Measurements from ENCODE around the gene RPS5. TPM values are rescaled to one million over a fixed set of nuclear protein-coding genes. Genes with fewer than 3 reads are reported as not detected.
A peak's percentile ranks its signal among the peaks of the same experiment; 100 is the strongest.

RPS5 gene
- total and polyA plus RNA-seq, 9 of the 15 experiments (the other 6 are each of a cell fraction or from before 2014, with no cell fraction given) = 1,228 to 3,570 (median 2,484) TPM

DNA sequence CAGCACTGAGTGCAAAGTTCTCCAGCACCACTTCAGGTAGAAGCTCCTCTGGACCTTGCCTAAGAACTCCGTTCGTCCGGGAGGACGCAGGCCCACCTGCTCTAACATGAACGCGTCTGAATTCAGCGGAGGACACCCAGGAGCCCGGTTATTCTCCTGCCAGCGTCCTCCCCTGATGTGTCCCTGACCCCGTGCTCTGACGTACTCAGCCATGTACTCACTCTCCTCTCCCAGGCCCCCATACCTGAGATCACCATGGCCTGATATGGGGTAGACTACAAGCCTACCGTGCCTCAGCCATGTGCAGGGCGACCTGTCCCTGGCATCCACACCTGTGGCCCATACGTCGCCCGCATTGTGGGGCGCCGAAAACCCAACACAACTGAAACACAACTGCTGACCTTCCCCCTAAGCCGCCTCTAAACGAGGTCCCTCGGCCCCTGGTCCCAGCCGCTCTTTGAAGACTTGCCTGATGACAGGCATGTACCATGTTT, 20.6 kb downstream of the RPS5 start (continued):
- TF ChIP-seq MYC (IDR thresholded peaks at IDR 0.05; ENCODE audit: low read depth, low read length) = peak; percentile 51; the same call in 1 of the 2 replicates
- no peak; the same call in 1 of the 2 replicates for TF ChIP-seq MYC (CRISPR knock-in tag; IDR thresholded peaks at IDR 0.05; ENCODE audit: borderline replicate concordance, low read depth)
- 0 out of 2 replicates have a peak, but pooled peaks have one; percentile 15 for TF ChIP-seq ARID2 (IDR thresholded peaks at IDR 0.05)
- TF ChIP-seq MBD2 (IDR thresholded peaks at IDR 0.05; ENCODE audit: borderline replicate concordance, low read depth) = no peak
- TF ChIP-seq NFRKB (IDR thresholded peaks at IDR 0.05; ENCODE audit: low read depth) = 0 out of 2 replicates have a peak, but pooled peaks have one; percentile 46
- TF ChIP-seq, protein P1, sequence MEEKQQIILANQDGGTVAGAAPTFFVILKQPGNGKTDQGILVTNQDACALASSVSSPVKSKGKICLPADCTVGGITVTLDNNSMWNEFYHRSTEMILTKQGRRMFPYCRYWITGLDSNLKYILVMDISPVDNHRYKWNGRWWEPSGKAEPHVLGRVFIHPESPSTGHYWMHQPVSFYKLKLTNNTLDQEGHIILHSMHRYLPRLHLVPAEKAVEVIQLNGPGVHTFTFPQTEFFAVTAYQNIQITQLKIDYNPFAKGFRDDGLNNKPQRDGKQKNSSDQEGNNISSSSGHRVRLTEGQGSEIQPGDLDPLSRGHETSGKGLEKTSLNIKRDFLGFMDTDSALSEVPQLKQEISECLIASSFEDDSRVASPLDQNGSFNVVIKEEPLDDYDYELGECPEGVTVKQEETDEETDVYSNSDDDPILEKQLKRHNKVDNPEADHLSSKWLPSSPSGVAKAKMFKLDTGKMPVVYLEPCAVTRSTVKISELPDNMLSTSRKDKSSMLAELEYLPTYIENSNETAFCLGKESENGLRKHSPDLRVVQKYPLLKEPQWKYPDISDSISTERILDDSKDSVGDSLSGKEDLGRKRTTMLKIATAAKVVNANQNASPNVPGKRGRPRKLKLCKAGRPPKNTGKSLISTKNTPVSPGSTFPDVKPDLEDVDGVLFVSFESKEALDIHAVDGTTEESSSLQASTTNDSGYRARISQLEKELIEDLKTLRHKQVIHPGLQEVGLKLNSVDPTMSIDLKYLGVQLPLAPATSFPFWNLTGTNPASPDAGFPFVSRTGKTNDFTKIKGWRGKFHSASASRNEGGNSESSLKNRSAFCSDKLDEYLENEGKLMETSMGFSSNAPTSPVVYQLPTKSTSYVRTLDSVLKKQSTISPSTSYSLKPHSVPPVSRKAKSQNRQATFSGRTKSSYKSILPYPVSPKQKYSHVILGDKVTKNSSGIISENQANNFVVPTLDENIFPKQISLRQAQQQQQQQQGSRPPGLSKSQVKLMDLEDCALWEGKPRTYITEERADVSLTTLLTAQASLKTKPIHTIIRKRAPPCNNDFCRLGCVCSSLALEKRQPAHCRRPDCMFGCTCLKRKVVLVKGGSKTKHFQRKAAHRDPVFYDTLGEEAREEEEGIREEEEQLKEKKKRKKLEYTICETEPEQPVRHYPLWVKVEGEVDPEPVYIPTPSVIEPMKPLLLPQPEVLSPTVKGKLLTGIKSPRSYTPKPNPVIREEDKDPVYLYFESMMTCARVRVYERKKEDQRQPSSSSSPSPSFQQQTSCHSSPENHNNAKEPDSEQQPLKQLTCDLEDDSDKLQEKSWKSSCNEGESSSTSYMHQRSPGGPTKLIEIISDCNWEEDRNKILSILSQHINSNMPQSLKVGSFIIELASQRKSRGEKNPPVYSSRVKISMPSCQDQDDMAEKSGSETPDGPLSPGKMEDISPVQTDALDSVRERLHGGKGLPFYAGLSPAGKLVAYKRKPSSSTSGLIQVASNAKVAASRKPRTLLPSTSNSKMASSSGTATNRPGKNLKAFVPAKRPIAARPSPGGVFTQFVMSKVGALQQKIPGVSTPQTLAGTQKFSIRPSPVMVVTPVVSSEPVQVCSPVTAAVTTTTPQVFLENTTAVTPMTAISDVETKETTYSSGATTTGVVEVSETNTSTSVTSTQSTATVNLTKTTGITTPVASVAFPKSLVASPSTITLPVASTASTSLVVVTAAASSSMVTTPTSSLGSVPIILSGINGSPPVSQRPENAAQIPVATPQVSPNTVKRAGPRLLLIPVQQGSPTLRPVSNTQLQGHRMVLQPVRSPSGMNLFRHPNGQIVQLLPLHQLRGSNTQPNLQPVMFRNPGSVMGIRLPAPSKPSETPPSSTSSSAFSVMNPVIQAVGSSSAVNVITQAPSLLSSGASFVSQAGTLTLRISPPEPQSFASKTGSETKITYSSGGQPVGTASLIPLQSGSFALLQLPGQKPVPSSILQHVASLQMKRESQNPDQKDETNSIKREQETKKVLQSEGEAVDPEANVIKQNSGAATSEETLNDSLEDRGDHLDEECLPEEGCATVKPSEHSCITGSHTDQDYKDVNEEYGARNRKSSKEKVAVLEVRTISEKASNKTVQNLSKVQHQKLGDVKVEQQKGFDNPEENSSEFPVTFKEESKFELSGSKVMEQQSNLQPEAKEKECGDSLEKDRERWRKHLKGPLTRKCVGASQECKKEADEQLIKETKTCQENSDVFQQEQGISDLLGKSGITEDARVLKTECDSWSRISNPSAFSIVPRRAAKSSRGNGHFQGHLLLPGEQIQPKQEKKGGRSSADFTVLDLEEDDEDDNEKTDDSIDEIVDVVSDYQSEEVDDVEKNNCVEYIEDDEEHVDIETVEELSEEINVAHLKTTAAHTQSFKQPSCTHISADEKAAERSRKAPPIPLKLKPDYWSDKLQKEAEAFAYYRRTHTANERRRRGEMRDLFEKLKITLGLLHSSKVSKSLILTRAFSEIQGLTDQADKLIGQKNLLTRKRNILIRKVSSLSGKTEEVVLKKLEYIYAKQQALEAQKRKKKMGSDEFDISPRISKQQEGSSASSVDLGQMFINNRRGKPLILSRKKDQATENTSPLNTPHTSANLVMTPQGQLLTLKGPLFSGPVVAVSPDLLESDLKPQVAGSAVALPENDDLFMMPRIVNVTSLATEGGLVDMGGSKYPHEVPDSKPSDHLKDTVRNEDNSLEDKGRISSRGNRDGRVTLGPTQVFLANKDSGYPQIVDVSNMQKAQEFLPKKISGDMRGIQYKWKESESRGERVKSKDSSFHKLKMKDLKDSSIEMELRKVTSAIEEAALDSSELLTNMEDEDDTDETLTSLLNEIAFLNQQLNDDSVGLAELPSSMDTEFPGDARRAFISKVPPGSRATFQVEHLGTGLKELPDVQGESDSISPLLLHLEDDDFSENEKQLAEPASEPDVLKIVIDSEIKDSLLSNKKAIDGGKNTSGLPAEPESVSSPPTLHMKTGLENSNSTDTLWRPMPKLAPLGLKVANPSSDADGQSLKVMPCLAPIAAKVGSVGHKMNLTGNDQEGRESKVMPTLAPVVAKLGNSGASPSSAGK (IDR thresholded peaks at IDR 0.05) = peak; percentile 72
- TF ChIP-seq, protein P2, sequence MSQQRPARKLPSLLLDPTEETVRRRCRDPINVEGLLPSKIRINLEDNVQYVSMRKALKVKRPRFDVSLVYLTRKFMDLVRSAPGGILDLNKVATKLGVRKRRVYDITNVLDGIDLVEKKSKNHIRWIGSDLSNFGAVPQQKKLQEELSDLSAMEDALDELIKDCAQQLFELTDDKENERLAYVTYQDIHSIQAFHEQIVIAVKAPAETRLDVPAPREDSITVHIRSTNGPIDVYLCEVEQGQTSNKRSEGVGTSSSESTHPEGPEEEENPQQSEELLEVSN (IDR thresholded peaks at IDR 0.05; ENCODE audit: borderline replicate concordance in 1 of 2, extremely low read depth in 1 of 2, insufficient read depth in 1 of 2, insufficient read length in 1 of 2, low read depth in 1 of 2, low read length in 1 of 2, poor library complexity in 1 of 2, severe bottlenecking in 1 of 2) = peak; percentile 3 to 17
- peak; percentile 46; the same call in 1 of the 2 replicates for TF ChIP-seq DPF2 (IDR thresholded peaks at IDR 0.05)
- TF ChIP-seq L3MBTL2 (IDR thresholded peaks at IDR 0.05) = peak; percentile 43; the same call in 1 of the 2 replicates
- TF ChIP-seq PHF21A (IDR thresholded peaks at IDR 0.05; ENCODE audit: borderline replicate concordance, low read depth) = no peak
- TF ChIP-seq CREM (IDR thresholded peaks at IDR 0.05; ENCODE audit: low read depth) = peak; percentile 59; the same call in 1 of the 2 replicates
- TF ChIP-seq SREBF2 (CRISPR knock-in tag; IDR thresholded peaks at IDR 0.05) = no peak
- TF ChIP-seq ZNF134 (CRISPR knock-in tag; conservative IDR thresholded peaks at IDR 0.05) = 0 out of 2 replicates have a peak, but pooled peaks have one; percentile 35
- peak; percentile 40; the same call in 1 of the 2 replicates for TF ChIP-seq BRD4 (IDR thresholded peaks at IDR 0.05)
- TF ChIP-seq SOX6 (IDR thresholded peaks at IDR 0.05) = no peak
- TF ChIP-seq, protein P3, sequence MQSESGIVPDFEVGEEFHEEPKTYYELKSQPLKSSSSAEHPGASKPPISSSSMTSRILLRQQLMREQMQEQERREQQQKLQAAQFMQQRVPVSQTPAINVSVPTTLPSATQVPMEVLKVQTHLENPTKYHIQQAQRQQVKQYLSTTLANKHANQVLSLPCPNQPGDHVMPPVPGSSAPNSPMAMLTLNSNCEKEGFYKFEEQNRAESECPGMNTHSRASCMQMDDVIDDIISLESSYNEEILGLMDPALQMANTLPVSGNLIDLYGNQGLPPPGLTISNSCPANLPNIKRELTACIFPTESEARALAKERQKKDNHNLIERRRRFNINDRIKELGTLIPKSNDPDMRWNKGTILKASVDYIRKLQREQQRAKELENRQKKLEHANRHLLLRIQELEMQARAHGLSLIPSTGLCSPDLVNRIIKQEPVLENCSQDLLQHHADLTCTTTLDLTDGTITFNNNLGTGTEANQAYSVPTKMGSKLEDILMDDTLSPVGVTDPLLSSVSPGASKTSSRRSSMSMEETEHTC (IDR thresholded peaks at IDR 0.05) = 0 out of 2 replicates have a peak, but pooled peaks have one; percentile 12
